GM12878 (cell line): ENCODE results near the gene KYAT1. TPM values are rescaled to one million over a fixed set of nuclear protein-coding genes. Genes with fewer than 3 reads are reported as not detected.

Source experiments
- ATAC-seq: fragments of 200-7000 bp; cut with Tn5 transposase; 3 replicates; pipeline ENCODE4 v1.9.1; 2020; ENCODE audit warnings: mild to moderate bottlenecking, moderate library complexity
- BruUV-seq: library from RNA; stranded (reverse); fragments of 400-500 nt; replicated peaks from 2 replicates; lab custom pipeline; 2021; lab: Mats Ljungman, UMichigan
- CTCF ChIA-PET: fragments of 300-600 bp; sonication (Branson Sonifier 250); formaldehyde crosslinking; extraction: SDS; loops from one replicate; lab custom pipeline; 2021; ENCODE audit warnings: inconsistent platforms; lab: Yijun Ruan, JAX
- POLR2A ChIA-PET: fragments of 350-600 bp; formaldehyde crosslinking; extraction: SDS; loops from one replicate; lab custom pipeline; 2021; ENCODE audit warnings: inconsistent platforms; lab: Charles Lee
- RAD21 ChIA-PET: fragments of 300-600 bp; sonication (Branson Sonifier 250); formaldehyde crosslinking; loops from one replicate; lab custom pipeline; 2023; ENCODE audit warnings: antibody characterized with exemption; ENCODE audit not compliant: unreplicated experiment; lab: Charles Lee
- SMC1A ChIA-PET: fragments of 300-600 bp; sonication (Branson Sonifier 250); formaldehyde crosslinking; loops from one replicate; lab custom pipeline; 2023; ENCODE audit not compliant: unreplicated experiment, uncharacterized antibody; lab: Charles Lee
- DNase-seq: peaks from one replicate; pipeline ENCODE4 v3.0.0-alpha.2; 2011; ENCODE audit warnings: low read depth, low spot score
- FAIRE-seq: peaks from 3 replicates; lab custom pipeline; 2011; peaks lifted over from hg19 to GRCh38; lab: Jason Lieb, UNC
- H2AFZ ChIP-seq: 2 replicates; pipeline ENCODE4 v1.6.0; 2011; ENCODE audit warnings: low read depth, low read length, control low read depth; ENCODE audit not compliant: control insufficient read depth
- H3K27ac ChIP-seq: 2 replicates; pipeline ENCODE4 v1.5.1; 2011; ENCODE audit warnings: control low read depth; ENCODE audit not compliant: control insufficient read depth, insufficient read depth
- H3K27me3 ChIP-seq, 2 experiments: replicated peaks in 1 of 2; 2 replicates each; pipeline versions ENCODE4 v1.6.0 to v1.6.1; 2011; ENCODE audit warnings: low read length in 1 of 2; ENCODE audit not compliant: control insufficient read depth in 2 of 2, insufficient read depth in 2 of 2
- H3K36me3 ChIP-seq, 2 experiments: 2 replicates each; pipeline ENCODE4 v1.5.1; 2011; ENCODE audit warnings: low read length in 1 of 2; ENCODE audit not compliant: control insufficient read depth in 2 of 2, insufficient read depth in 2 of 2
- H3K4me1 ChIP-seq: 2 replicates; pipeline ENCODE4 v1.6.1; 2011; ENCODE audit warnings: mild to moderate bottlenecking, low read length, moderate library complexity, mixed read lengths; ENCODE audit not compliant: control insufficient read depth, insufficient read depth
- H3K4me2 ChIP-seq: 2 replicates; pipeline ENCODE4 v1.6.0; 2011; ENCODE audit warnings: control low read depth; ENCODE audit not compliant: control insufficient read depth, insufficient read depth
- H3K4me3 ChIP-seq: fragments of 200-600 bp; sonication (generic); 2 replicates; pipeline ENCODE4 v1.5.1; 2016
- H3K79me2 ChIP-seq: 2 replicates; pipeline ENCODE4 v1.6.0; 2011; ENCODE audit warnings: low read length; ENCODE audit not compliant: control insufficient read depth, insufficient read depth
- H3K9ac ChIP-seq: 2 replicates; pipeline ENCODE4 v1.8.0; 2011; ENCODE audit warnings: low read length, control low read depth, mixed read lengths; ENCODE audit not compliant: control insufficient read depth, insufficient read depth
- H3K9me3 ChIP-seq: replicated peaks from 3 replicates; pipeline ENCODE4 v1.5.1; 2011; ENCODE audit warnings: mild to moderate bottlenecking, low read length; ENCODE audit not compliant: control insufficient read depth, insufficient read depth
- H4K20me1 ChIP-seq: 2 replicates; pipeline ENCODE4 v1.6.0; 2011; ENCODE audit not compliant: control insufficient read depth, insufficient read depth
- CREB1 ChIP-seq: IDR thresholded peaks from 2 replicates; pipeline ENCODE4 v1.6.1; 2012; ENCODE audit warnings: low read depth, mild to moderate bottlenecking, inconsistent platforms
- NFYB ChIP-seq: IDR thresholded peaks from 2 replicates; pipeline ENCODE4 v1.6.1; 2011; ENCODE audit warnings: low read depth, mild to moderate bottlenecking, low read length, improper control_type of control experiment, moderate library complexity; ENCODE audit not compliant: insufficient read depth
- SREBF2 ChIP-seq: IDR thresholded peaks from 2 replicates; pipeline ENCODE4 v1.6.1; 2012; ENCODE audit warnings: mild to moderate bottlenecking, low read length
- WGBS: methylation state at CpG from one replicate; pipeline ENCODE4 v1.1.6; 2016; ENCODE audit warnings: low lambda C conversion rate; ENCODE audit not compliant: insufficient replicate concordance, insufficient coverage; ENCODE audit errors: missing lambda C conversion rate; 5-methylcytosine and 5-hydroxymethylcytosine counted together
- in situ Hi-C: fragments of 300-500 bp; cut with MboI; formaldehyde crosslinking; loops from 9 replicates; pipeline ENCODE4 v1.14.3; 2018; ENCODE audit warnings: mixed read lengths
- intact Hi-C: fragments of 100-400 bp; cut with micrococcal nuclease; formaldehyde crosslinking; loops from one replicate; pipeline ENCODE4 v1.14.2; 2022; ENCODE audit not compliant: unreplicated experiment
- polyA plus RNA-seq, 11 experiments: library from polyadenylated mRNA; depleted of rRNA in 4 of 11; unstranded in 6 of 11; stranded (reverse) in 5 of 11; fragments of >200 nt; fragmentation: Nextera tagmentation in 4 of 11; fragmentation: Illumina TruSeq in 1 of 11; extraction: Ambion mirVana in 4 of 11; extraction: Trizol in 1 of 11; gene quantifications; 1 replicate in 1 of 11; 2 replicates in 10 of 11; pipeline versions ENCODE4 v1.2.1 to v1.2.3, GENCODE V29; 2011 to 2016; ENCODE audit warnings: inconsistent platforms in 2 of 11, missing spikeins in 2 of 11, low read depth in 1 of 11
- total RNA-seq, 4 experiments: library from RNA; depleted of rRNA in 3 of 4; stranded (reverse); fragments of >200 nt in 3 of 4; fragmentation: Illumina TruSeq in 1 of 4; extraction: Trizol in 1 of 4; gene quantifications; 2 replicates each; pipeline versions ENCODE4 v1.2.1 to v1.2.3, GENCODE V29; 2013 to 2021
- TF ChIP-seq, protein P1 (sequence below), 3 experiments: IDR thresholded peaks in 2 of 3; conservative IDR thresholded peaks in 1 of 3; 2 replicates each; pipeline ENCODE4 v1.5.1; 2011; ENCODE audit warnings: low read depth in 3 of 3, low read length in 3 of 3, mild to moderate bottlenecking in 3 of 3, control low read depth in 2 of 3, moderate library complexity in 2 of 3, inconsistent platforms in 1 of 3, mixed read lengths in 1 of 3; ENCODE audit not compliant: control insufficient read depth in 2 of 3, insufficient read depth in 1 of 3; ENCODE audit errors: extremely low read depth in 1 of 3

The KYAT1 gene
- total and polyA plus RNA-seq, 10 of the 15 experiments (the other 5 are each of a cell fraction or from before 2014, with no cell fraction given): 5.8 to 15.7 (median 11.4) TPM

DNA sequence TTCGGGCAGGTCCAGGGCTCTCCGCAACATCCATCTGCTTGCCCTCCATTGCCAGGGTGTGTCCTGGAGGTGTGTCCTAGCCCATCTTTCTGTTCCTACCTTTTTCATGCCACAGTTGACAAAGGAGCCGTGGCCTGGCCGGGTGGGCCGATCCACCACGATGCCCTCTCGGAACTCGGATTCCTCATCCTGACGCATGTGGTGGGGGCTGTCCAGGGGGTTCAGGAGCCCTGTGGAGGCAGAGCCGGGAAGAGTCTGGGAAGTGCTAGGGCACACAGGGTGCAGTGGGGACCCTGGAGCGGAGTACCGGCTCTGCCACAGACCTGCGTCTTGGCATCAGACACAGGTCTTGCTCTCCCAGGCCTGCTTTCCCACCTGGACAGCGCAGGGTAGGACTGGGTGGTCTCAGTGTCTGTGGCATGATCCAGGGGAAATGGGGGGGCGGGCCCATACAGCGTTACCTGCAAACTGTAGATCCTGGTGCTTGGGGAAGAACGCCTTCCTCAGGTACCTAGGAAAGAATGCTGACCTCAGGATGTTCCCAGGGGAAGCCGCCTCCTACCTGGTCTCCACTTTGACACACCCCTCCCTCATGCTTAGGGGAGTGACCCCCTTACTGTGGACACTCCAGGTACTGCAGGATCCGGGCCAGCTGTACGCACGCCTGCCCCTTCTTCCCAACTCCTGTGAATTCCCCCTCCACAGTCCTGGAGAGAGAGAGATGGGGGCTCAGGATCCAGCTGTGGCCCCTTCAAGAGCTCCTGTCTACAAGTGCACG is 55.6 kb downstream of the KYAT1 start:
- Histone ChIP-seq H2AFZ (no peak overlapping the region), H3K4me2 (no peak overlapping the region), H4K20me1 (no peaks in the 10 kb centered on the region), H3K9me3 (no peaks in the 10 kb centered on the region), H3K9ac (no peak overlapping the region), H3K27me3 (no peaks in the 10 kb centered on the region), H3K27ac (no peak overlapping the region), H3K4me3 (no peak overlapping the region), H3K79me2 (peaks cover 14% of the 10 kb centered on the region), H3K4me1 (peaks cover 7% of the 10 kb centered on the region; the same call in 1 of the 2 replicates), H3K36me3 (peaks cover 22 to 28% of the 10 kb centered on the region in 2 experiments)
- POLR2A ChIA-PET: no interaction called here
- RAD21 ChIA-PET: interaction anchor here (0.9 kb wide), 1 partner anchor 8 kb away, joined by 3 read pairs; the partner anchor contains the start of gene ENDOG
- SMC1A ChIA-PET: no interaction called here
- intact Hi-C loops: no loop called here
- in situ Hi-C loops: no loop called here
- TF ChIP-seq, protein P1, sequence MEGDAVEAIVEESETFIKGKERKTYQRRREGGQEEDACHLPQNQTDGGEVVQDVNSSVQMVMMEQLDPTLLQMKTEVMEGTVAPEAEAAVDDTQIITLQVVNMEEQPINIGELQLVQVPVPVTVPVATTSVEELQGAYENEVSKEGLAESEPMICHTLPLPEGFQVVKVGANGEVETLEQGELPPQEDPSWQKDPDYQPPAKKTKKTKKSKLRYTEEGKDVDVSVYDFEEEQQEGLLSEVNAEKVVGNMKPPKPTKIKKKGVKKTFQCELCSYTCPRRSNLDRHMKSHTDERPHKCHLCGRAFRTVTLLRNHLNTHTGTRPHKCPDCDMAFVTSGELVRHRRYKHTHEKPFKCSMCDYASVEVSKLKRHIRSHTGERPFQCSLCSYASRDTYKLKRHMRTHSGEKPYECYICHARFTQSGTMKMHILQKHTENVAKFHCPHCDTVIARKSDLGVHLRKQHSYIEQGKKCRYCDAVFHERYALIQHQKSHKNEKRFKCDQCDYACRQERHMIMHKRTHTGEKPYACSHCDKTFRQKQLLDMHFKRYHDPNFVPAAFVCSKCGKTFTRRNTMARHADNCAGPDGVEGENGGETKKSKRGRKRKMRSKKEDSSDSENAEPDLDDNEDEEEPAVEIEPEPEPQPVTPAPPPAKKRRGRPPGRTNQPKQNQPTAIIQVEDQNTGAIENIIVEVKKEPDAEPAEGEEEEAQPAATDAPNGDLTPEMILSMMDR (IDR thresholded peaks at IDR 0.05 in 2 of 3, conservative IDR thresholded peaks at IDR 0.05 in 1 of 3; ENCODE audit: control insufficient read depth in 2 of 3, extremely low read depth in 1 of 3, insufficient read depth in 1 of 3, low read depth in 3 of 3, low read length in 3 of 3): 0 out of 6 replicates have a peak, but pooled peaks of 1 of the 3 experiments have one; percentile 9
- no peak for TF ChIP-seq CREB1
- no peak for TF ChIP-seq SREBF2
- TF ChIP-seq NFYB: no peak
- FAIRE-seq (no peak), ATAC-seq (no peak), DNase-seq (no peak)
- BruUV-seq: no TSS peak
- 94% methylated on average over 22 of the region's 22 CpGs for WGBS
- CTCF ChIA-PET: interaction anchor here (0.5 to 2.9 kb wide), 2 partner anchors 8 to 40 kb away, joined by 3 to 22 read pairs; partner anchors contain the start of gene ENDOG
